Endothelial cell (in vitro differentiated cells): ENCODE results near the gene STIM1. TPM values are rescaled to one million over a fixed set of nuclear protein-coding genes. Genes with fewer than 3 reads are reported as not detected.

Experiments used
- DNase-seq: peaks from one replicate; pipeline ENCODE4 v3.0.0; 2021; ENCODE audit warnings: low spot score
- H3K27ac Mint-ChIP-seq: one replicate; pipeline ENCODE4 v1.8.0; 2021; ENCODE audit warnings: mixed read lengths, inconsistent platforms; ENCODE audit not compliant: unreplicated experiment
- H3K27me3 Mint-ChIP-seq: one replicate; pipeline ENCODE4 v1.8.0; 2021; ENCODE audit warnings: mild to moderate bottlenecking, moderate library complexity, mixed read lengths, inconsistent platforms; ENCODE audit not compliant: unreplicated experiment
- H3K36me3 Mint-ChIP-seq: one replicate; pipeline ENCODE4 v1.8.0; 2021; ENCODE audit warnings: mild to moderate bottlenecking, low read depth, mixed read lengths, inconsistent platforms; ENCODE audit not compliant: unreplicated experiment
- H3K4me1 Mint-ChIP-seq: one replicate; pipeline ENCODE4 v1.8.0; 2021; ENCODE audit warnings: mild to moderate bottlenecking, mixed read lengths, inconsistent platforms; ENCODE audit not compliant: unreplicated experiment
- H3K4me3 Mint-ChIP-seq: one replicate; pipeline ENCODE4 v1.8.0; 2021; ENCODE audit warnings: mild to moderate bottlenecking, mixed read lengths, inconsistent platforms; ENCODE audit not compliant: unreplicated experiment
- H3K9me3 Mint-ChIP-seq: one replicate; pipeline ENCODE4 v1.8.0; 2021; ENCODE audit warnings: mixed read lengths, inconsistent platforms; ENCODE audit not compliant: unreplicated experiment
- CTCF ChIP-seq: fragments of 200-600 bp; sonication (generic); IDR thresholded peaks from one replicate; pipeline ENCODE4 v1.5.0; 2021; ENCODE audit warnings: antibody characterized with exemption; ENCODE audit not compliant: unreplicated experiment
- total RNA-seq: library from RNA; stranded (reverse); fragmentation: NEBNext Ultra II Directional; extraction: Animal tissue kit (Norgen Biotek cat#: 25700); gene quantifications from one replicate; pipeline ENCODE4 v1.2.1, GENCODE V29; 2021; ENCODE audit not compliant: unreplicated experiment

STIM1 gene
- total RNA-seq, 1 donor from 2014 or later, result 35.9 TPM

DNA sequence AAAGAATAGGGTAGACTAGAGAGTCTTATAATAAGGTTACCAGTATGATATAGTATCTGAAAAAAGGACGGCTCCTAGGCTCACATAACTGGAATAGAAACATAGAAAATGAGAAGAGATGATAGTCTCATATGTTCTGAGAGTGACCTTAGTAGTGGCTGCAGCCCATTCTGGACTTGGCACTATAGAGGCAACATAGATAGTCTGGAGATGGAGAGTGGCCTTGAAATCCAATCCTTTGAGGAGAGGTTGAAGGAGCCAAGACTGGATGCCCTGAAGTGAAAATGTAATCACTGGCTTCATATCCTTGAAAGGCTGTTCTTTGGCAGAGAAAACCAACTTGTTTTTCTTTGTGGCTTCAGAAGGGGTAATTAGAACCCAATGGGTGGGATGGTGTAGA lies 81.1 kb downstream of the STIM1 start:
- no peak for DNase-seq
- Mint-ChIP-seq H3K4me3 (no peak overlapping the region), H3K27me3 (peaks cover 3% of the 10 kb centered on the region), H3K9me3 (no peaks in the 10 kb centered on the region), H3K27ac (no peak overlapping the region), H3K36me3 (no peaks in the 10 kb centered on the region), H3K4me1 (no peaks in the 10 kb centered on the region)
- no peak for TF ChIP-seq CTCF

GRCh38 chr11:3939211-3939610 lies 83.7 kb downstream of the STIM1 start:
- DNase-seq, result no peak
- Mint-ChIP-seq H3K4me1 (no peaks in the 10 kb centered on the region), H3K27me3 (peaks cover 2% of the 10 kb centered on the region), H3K27ac (no peak overlapping the region), H3K9me3 (no peaks in the 10 kb centered on the region), H3K36me3 (no peaks in the 10 kb centered on the region), H3K4me3 (no peak overlapping the region)
- no peak for TF ChIP-seq CTCF

DNA sequence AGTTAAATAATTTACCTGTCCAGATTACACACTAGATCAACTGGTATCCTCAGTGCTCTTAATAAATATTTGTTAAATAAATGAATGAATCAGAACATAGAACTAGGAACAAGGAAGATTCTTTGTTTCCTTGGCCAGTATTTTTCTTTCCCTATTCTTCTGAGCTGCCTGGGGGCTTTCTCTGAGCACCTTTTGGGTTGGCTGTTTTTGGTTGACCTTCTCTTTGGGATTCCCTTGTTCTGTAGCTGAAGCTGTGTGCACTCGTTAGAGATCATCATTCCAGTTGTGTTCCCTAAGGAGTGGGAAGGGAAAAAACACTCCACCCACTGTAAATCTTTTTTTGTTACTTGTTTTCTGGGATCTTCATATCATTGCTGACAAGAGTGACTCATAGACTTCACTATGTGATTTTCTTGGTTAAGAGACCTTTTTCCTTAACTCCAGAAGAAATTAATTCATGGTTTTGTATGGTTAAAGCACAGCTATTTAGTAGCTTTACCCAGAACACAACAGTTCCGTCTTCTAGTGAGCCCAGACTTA lies 84.3 kb downstream of the STIM1 start:
- TF ChIP-seq CTCF, result no peak
- Mint-ChIP-seq H3K4me1 (no peaks in the 10 kb centered on the region), H3K9me3 (no peaks in the 10 kb centered on the region), H3K4me3 (no peak overlapping the region), H3K27me3 (no peaks in the 10 kb centered on the region), H3K27ac (no peak overlapping the region), H3K36me3 (no peaks in the 10 kb centered on the region)
- no peak for DNase-seq

GRCh38 chr11:3942160-3942955 lies 86.9 kb downstream of the STIM1 start:
- TF ChIP-seq CTCF, result no peak
- Mint-ChIP-seq H3K4me3 (no peak overlapping the region), H3K4me1 (peaks cover 11% of the 10 kb centered on the region), H3K27me3 (no peaks in the 10 kb centered on the region), H3K27ac (no peak overlapping the region), H3K9me3 (no peaks in the 10 kb centered on the region), H3K36me3 (no peaks in the 10 kb centered on the region)
- no peak for DNase-seq

DNA sequence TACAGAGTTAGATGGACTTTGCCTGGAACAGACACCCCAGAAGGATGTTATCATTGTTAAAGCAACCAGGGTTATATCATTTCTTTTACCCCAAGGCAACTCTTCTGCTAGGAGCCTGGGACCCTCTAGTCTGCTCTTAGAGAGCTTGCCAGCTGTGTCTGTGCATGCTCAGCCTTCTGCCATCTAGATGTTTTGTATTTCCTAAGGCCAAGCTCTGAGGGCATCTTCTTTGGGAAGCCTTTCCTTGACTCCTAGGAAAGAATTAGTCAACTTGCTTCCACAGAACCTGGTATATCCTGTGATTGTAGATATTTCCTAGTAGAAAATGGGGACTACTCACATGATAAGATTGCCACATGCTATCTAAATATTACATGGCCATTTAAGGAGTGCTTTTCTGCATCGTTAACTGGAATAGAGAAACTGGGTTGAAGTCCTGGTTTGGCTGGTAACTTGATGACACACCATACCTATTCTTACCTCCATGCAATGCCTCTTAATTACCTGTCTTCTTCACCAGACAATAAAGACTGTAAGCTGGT lies 87.6 kb downstream of the STIM1 start:
- H3K27ac Mint-ChIP-seq, result no peak overlapping the region
- no peaks in the 10 kb centered on the region for H3K27me3 Mint-ChIP-seq
- H3K4me1 Mint-ChIP-seq, result peaks cover 16% of the 10 kb centered on the region
- no peak overlapping the region for H3K4me3 Mint-ChIP-seq
- no peaks in the 10 kb centered on the region for H3K9me3 Mint-ChIP-seq
- no peak for TF ChIP-seq CTCF
- H3K36me3 Mint-ChIP-seq, result no peaks in the 10 kb centered on the region
- no peak for DNase-seq
